DMS79 treated with DMSO at 0.1 percent for 48 hours (cell line): Measurements from ENCODE around the gene KCNK6.

Experiments used
- DNase-seq: peaks from one replicate; lab custom pipeline; 2025; lab: John Stamatoyannopoulos, UW

KCNK6 gene

DNA sequence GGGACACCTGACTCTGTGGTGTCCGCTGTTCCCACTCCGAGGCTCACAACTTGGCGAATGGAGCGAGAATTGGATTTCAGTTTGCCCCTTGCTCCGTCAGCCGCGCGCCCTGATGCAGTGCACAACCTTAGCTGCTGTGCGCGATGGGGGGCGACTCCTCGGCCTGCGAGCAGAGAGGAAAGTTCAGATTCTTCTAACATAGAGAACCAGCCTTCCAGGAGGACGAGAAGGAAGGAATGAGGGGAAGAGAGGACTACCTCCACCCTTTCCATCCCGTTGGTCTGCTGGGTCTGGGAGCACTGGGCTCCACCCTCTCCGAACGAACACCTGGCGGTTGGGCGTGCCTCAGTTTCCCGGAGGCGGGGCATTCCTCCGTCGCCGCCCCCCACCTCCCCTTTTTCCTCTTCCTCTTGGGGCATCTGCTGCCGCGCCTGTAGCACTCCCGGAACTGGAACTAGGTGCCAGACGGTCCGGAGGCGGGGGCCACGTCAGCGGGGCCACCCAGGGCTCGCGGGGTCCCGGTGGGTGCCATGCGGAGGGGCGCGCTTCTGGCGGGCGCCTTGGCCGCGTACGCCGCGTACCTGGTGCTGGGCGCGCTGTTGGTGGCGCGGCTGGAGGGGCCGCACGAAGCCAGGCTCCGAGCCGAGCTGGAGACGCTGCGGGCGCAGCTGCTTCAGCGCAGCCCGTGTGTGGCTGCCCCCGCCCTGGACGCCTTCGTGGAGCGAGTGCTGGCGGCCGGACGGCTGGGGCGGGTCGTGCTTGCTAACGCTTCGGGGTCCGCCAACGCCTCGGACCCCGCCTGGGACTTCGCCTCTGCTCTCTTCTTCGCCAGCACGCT is at the start of gene KCNK6:
KCNK6 (plus strand) TSS at position 425 of the 838 bp plus-strand sequence; CDS start at position 531, 106 bp downstream.
- peak; percentile 20 for DNase-seq

DNA sequence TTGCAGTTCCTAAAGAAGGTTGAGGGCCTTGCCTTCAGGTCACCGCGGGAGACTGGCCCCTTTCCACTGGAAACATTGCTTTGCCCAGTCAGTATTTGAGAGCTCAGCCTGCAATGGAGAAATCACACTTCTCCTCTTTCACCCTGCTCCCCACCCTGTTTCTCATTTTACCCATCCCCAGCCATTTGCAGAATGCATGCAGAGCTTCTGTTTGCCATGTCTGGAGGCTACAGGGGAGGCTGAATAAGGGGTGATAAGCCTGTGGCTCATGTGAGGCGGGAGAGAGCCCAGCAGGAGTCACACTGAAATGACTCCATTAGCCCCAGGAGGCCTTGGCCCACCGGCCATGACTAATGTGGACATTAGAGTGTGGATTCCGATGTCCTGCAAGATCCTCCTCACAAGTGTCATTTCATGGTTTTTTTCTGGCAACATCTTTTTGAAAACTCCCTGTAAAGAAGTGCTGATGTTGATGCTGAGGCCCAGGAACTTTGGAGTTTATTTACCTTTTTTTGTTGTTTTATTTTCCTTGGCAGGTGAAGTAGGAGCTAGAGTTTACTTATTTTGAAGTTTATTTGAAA is 49.0 kb upstream of the KCNK6 start:
- DNase-seq, result no peak

DNA sequence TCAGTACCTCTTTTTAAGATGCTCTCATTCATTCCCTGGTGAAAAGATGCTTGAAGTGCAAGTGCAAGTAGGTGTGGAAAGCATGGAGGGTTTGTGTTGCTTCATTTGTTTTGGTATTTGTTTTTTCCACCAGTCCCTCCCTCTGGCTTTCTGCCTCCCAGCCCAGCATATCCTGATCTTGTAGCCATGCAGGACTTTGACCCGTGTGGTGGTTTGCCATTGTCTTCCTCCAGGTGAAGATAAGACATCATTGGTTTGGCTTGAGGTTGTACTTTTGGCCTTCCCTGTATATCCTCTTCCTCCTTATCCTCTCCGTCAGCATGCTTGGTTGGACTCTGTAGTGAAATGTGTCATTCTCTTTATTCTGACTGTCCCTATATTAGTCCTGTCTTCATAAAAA is 46.1 kb upstream of the KCNK6 start:
- DNase-seq, result no peak

DNA sequence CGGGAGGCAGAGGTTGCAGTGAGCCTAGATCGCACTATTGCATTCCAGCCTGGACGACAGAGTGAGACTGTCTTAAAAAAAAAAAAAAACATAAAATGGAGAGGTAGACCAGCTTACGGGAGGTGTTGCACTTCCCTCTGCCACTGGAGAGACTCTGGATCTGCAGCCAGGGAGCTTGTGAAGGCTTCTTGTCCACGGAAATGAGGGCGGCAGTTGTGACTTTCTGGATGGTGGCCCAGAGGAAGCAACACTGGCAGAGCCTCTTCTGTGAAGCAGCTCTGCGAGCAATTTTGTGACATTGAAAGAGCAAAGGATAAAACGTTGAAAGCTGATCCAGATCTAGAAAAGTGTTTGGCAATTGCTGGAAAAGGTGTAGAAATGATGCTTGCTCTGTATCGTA is 44.9 kb upstream of the KCNK6 start:
- DNase-seq, result no peak

- DNase-seq, result no peak
Observed at GRCh38 chr19:38276942-38277517, 42.6 kb upstream of the KCNK6 start.

DNA sequence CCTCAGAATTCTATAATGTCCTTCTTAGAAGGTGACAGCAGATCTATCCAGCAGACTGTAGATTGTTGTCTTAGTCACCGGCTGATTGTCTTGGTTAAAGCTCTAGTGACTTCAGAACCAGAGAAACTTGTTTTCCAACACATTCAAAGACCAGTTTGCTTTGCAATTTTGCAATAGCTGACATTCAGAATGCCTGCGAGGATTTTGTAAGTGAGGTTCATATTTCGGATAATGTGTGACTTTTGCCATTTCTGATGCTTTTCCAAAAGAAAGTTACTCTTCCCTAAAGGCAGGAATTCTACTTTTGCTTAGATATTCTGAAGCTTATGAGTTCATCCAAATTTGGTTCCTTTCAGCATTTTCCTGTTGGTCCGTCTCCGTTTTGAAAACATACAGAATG is 42.1 kb upstream of the KCNK6 start:
- DNase-seq, result no peak

DNA sequence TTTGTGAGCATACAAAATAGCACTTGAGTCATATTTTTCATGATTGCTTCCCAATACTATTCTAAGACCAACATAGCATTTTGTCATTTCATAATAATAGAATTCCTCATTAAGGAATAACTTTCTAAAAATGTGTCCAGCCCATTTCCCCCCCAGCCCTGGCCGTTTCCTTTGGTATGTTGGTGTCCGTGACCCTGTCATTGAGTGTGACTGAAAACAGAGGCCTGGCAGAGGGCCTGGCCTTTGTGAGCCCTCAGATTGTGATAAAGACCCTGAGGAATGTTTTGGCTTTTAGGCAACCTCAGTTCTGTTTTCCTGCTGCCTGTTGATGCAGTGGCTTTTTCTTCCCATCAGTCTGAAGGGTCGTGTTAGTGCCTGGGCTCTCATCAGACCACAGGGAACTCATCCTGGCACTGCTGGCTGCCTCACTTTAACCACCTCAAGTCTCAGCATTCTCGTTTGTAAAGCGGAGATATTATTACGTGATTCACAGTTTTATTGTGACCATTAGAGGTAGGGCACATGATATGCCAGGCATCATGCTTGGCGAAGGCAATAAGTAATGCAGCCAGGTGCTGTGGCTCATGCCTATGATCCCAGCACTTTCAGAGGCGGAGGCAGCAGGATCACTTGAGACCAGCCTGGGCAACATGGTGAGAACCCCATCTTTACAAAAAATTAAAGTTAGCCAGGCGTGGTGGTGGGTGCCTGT is 41.5 kb upstream of the KCNK6 start:
- DNase-seq, result no peak

DNA sequence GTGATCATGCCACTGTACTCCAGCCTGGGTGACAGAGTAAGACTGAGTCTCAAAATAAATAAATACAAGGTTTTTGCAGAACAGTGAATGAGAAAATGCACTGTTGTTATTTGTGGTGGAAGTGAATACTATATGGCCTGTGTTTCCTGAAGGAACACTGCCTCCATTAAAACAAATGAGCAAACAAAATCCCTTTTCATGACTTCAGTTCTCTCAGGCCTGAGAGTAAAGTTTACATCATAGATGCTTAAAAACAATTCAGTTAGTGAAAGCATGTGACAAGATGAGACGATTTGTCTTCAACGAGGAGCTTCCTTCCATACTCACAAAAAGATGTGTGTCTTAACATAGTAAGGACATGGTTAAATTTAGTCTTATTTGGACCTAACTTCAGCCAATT is 40.9 kb upstream of the KCNK6 start:
- DNase-seq, result no peak

DNA sequence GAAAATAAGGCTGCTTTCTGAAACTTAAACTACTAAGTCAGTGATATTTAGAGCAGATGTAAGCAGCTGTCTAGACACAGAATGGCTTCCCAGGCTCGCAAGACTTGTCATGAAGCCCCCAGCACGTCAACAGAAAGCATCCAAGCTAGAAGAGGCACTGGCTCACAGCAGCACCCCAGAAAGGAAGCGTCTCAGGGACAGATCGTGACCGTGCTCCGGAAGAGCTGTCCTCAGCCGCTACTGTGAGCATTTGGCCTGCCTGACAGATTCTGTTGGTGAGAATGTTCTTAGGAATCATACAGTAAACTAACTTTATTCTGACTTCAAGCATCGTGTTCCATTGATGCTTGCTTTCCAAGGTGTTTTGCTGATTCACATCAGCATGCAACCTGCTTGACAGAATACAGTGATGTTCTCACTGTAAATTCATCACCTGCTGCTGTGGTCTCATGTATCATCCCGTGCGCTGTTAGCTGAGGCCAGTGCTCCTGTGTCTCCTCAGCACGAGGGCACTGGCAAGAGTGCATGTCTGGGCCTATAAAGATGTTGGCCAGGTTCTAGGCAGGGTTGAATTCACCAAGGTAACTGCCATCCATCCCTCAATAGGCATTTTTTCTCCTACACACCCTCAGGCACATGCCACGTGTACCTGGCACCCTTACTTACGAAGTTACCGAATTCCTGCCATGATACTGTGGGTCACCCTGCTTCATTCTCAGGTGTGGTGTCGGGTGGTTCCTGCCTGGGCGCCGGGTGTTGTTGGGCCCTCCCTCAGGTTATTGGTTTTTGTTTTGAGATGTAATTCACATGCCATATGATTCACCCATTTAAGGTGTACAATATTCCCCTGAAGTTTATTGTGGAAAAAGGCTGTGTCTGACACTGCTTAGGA is 39.4 kb upstream of the KCNK6 start:
- DNase-seq, result no peak

GRCh38 chr19:38281811-38282566 is 37.7 kb upstream of the KCNK6 start:
- no peak for DNase-seq

- DNase-seq, result no peak
Observed at GRCh38 chr19:38283271-38283670, 36.4 kb upstream of the KCNK6 start.

GRCh38 chr19:38284422-38284821 is 35.2 kb upstream of the KCNK6 start:
- DNase-seq, result no peak

GRCh38 chr19:38285567-38285966 is 34.1 kb upstream of the KCNK6 start:
- DNase-seq, result no peak

DNA sequence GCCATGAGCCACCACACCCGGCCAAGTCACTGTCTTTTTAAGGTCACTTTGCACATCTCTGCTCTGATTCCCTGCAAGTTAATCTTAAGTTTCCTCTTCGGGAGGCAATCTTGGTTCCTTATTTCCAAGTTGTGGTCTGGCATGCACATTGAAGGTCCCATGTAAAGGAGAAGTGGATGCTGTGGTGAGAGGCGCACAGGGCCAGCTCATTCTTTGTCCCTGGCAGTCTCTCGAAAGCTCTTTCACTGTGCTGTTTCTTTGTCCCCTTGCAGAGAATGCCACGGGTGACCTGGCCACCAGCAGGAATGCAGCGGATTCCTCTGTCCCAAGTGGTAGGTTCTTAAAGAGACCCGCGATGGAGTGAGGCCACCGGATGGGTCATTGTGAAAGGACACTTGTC is 32.0 kb upstream of the KCNK6 start:
- DNase-seq, result no peak

DNA sequence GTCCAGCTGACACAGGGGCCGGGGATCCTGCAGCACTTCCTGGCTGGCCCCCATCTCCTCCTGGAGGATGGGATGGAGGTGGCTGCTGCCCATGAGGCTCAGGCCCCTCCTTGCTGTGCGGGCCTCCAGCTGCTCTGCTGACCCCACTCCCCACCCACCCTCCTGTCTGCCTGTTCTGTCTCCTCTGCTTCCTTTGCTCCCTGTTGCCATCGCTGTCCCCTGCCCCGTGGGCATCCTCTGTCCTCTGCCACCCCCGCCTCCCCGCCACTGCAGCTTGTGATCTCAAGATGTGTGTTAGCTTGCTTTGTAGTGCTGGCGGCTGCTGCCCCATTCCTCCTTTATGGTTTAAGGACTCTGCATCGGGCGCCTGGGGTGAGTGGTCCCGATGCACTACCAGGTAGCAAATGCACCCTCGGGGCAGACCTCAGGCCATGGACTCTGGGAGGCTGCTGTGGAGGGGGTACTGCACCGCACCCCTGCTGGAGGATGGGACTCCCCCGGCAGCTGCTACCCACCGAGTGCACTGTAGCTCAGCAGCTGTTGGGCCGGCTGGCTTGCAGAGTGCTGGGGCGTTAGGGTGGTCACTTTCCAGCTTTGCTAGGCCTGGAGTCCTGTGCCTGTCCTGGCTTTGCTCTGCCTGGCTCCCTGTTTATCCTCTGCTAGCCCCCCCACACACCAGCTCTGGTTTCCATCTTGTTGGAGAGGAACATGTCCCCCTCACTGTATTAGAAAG is 31.4 kb upstream of the KCNK6 start:
- DNase-seq, result no peak

DNA sequence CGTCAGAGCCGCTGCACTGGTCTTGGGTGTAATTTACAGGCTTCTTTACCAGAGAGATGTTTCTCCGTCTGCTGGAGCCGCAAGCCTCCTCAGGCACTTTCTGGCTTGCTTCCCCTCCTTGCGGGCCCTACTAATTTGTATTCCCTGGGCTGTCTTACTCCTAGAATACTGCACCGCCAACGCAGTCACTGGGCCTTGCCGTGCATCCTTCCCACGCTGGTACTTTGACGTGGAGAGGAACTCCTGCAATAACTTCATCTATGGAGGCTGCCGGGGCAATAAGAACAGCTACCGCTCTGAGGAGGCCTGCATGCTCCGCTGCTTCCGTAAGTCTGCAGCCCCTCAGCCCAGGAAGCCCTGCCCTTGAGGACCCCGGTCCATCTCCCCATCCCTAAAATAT is 29.7 kb upstream of the KCNK6 start:
- no peak for DNase-seq

- no peak for DNase-seq
Observed at GRCh38 chr19:38290631-38291147, 29.0 kb upstream of the KCNK6 start.

GRCh38 chr19:38291855-38292254 is 27.8 kb upstream of the KCNK6 start:
- no peak for DNase-seq

DNA sequence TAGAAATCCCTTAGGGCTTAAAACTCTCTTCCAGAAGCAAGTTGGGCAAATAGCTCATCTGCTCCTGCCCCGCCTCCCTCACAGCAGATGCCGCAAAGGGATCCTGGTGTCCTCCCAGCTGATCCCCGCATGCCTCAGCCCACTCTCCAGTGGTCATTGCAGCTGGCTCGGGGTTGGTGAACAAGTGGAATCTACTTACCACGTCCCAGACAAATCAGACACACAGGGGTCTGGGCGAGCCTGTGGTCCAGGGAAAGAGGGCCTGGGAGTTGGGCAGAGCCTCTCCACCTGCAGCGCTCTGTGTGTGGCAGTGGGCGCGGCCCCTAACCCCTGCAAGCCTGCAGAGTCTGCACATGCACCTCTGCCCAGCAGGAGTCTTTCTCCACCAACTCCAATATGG is 26.4 kb upstream of the KCNK6 start:
- DNase-seq, result no peak

DNA sequence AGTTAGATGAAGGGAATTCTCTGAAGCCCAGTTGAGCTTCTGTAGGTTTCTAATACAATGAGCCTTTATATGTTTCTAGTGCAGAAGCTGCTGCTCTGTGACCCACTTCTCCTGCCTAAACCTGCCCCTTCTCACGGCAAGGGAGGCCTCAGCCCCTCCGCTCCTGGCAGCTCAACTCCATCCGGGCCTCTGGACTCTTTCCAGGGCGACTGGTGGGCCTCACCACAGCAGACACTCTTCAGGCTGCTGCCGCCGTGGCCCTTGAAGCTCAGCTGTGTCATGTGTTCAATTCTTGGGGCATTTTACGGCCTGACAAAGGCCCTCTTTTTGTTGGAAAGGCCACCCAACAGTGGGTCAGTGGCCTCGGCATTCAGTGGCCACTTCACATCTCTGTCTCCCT is 25.6 kb upstream of the KCNK6 start:
- DNase-seq, result no peak
